ENCODE results near the gene MARCHF4.

MARCHF4 gene

DNA sequence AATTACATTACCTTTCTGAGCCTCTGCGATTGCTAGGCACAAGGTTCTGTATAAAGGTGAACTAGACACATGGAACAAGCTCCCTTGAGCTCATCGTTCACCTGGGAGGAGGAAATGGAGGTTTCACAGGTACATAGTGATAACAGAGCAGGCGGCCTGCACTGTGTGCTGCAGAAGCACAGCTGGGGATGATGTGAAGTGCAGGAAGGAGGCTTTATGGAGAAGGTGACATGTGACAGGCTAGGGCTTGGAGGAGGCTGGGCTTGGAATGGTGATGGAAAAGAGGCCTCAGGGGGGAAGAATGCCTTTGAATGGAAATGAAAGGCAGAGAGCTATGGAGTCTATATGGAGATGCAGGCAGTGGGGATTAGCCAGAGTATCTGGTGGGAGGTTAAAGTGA is 22.9 kb downstream of the MARCHF4 start:
- no peak for DNase-seq (ENCODE audit: low read depth)

DNA sequence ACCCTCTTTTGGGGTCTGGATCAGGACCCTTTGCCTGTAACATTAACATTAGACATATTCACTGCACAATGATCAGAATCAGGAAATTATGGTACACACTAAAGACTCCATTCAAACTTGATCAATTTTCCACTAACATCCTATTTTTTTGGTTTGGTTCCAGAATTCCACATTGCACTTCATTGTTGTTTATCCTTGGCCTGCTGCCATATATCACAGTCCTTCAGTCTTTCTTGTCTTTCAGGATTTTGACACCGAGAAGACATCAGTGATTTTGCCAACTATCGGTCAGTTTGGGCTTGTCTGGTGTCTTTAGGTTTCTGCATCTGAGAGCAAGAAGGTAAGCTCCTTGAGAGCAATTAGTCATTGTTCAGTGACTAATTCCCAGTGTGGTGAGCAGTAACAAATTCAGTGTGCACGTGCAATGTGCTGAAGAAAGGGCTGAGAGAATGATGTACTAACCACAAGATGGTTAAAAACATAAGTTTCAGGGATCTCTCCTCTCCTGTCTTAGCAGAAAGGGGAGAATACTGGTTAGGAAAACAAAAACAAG is 23.5 kb downstream of the MARCHF4 start:
- DNase-seq (ENCODE audit: low read depth): peak; percentile 76

DNA sequence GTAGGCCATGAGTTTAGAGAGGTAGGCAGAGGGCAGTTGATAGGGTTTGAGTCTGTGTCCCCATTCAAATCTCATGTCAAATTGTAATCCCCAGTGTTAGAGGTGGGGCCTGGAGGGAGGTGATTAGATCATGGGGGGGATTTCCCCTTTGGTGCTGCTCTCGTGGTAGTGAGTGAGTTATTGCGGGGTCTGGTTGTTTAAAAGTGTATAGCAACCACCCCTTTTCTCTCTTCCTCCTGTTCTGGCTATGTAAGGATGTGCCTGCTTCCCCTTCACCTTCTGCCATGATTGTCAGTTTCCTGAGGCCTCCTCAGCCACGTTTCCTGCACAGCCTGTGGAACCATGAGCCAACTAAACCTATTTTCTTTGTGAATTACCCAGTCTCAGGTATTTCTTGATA is 25.5 kb downstream of the MARCHF4 start:
- DNase-seq (ENCODE audit: low read depth): no peak

DNA sequence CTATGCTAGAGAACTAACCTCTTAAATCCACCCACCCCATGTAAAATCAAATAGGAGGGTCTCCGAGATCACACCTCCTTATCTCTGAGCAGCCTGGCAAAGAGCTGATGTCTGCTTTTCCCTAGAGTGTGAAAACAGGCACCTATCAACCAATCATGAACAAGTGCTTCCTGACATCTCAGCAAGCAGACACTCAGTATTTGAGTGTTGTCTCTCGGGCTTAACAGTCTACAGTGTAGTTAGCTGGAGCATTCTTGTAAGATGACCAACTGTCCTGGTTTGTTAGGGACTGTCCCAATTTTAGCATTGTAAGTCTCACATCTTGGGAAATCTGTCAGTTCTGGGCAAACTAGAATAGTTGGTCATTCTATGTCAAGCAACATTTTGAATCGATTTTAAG is 26.4 kb downstream of the MARCHF4 start:
- no peak for DNase-seq (ENCODE audit: low read depth)

DNA sequence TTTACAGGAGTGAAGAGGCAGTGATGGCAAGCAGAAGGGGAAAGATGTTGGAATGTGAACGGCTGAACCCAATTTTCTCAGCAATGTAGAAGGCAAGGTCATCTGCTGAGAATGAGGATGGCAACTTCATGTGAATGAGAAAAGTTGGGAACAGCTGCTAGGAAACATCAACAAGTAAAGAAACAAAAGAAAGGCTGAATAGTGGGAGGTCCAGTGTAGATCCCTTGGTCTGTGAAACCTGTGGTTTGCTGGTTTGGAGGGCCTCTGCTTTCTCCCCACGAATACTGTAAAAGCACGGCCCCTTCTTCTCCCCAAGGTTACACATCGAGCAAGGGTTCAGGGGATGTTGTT is 27.4 kb downstream of the MARCHF4 start:
- no peak for DNase-seq (ENCODE audit: low read depth)

DNA sequence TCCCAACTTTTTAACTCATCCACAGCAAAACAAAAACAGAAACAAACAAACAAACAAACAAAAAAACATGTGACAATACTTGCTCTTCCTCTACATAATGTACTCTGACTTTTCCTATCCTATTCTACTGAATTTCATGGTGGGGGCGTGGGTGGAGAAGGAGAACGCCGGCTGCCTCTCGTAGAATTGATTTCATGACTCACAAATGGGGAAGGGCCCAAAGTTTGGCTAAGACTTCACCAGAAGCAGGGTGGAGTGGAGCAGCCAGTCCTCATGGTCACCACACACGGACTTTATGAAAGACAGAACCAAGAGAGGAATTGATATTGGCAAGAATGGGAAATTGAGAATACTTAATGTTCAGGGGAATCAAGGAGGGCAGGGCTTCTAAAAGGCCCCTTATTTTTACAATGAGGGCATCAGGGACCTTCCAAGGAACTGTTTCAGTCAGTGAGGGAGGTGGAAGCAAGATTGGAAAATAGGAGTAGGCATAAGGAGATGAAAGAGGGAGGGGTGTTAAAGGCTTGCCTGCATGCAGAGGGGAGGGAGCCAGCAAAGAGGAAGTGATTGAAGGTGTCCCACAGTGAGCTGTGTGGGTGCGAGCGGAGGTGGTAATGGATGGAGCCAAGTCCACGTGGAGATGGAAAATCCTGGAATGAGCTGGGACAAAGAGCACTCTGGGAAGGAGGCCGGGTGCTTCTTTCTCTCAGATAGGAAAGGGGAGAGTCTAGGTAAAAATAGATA is 27.9 kb downstream of the MARCHF4 start:
- DNase-seq (ENCODE audit: low read depth): no peak

DNA sequence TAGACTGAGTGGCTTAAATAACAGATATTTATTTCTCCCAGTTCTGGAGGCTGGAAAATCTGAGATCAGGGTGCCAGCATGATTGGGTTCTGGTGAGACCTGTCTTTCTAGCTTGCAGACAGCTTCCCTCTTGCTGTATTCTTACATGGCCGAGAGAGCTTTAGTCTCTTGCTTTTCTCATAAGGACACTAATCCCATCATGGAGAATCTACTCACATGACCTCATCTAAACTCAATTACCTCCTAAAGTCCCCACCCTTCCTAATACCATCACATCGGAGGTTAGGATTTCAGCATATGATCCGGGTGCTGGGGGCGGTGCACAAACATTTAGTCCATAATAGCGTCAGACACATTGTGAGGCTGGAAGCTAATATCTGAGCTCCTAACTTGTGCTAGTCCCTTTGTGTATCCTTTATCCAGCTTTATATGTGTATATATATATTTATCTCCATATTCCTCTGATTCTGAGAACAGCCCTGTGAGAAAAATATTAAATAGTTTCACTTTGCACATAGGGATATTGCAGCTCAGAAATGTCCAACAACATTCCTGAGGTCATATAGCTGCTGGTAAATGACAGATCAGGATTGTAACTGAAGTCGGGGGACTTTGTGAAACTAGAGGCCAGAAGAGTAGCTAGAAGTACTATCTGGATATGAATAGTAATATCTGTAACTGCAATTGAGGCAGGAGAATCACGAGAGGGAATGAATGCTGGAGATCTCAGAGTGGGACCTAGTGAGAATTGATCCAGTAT is 28.9 kb downstream of the MARCHF4 start:
- DNase-seq (ENCODE audit: low read depth): no peak

DNA sequence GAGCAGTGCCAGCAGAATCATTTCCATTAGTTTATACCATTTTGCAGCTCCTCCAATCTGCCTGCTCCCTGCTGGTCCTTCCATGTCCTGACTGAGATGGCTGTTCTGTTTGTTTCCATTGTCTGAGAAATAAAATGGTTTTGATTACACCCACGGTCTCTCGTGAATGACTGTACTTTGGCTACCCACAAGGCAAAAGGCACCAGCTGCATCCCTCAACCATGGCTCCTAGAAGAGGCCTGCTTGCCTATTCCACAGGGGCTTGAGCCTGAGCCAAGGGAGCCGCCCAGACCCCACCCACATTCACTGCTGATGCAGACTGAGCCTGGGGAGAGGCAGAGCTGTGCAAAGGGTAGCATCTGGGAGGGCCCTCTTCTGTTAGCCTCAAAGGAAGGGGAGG is 31.2 kb downstream of the MARCHF4 start:
- DNase-seq (ENCODE audit: low read depth): no peak

DNA sequence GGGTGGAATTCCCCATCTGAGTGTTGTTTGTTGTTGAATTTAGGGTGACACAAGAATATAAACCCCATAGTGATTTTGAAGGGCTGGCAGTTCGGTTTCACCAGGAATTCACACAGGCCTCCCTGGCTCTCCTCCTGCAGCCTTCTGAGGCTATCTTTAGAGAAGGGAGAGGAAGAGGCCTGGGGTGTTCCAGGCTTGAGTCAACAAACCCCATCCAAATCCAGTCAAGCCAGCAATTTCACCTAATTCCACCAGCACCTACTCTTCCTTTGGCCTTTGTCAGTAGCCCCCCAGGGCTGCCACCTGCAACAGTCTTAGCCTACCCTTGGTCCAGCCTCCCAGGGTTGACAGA is 32.0 kb downstream of the MARCHF4 start:
- DNase-seq (ENCODE audit: low read depth): no peak

DNA sequence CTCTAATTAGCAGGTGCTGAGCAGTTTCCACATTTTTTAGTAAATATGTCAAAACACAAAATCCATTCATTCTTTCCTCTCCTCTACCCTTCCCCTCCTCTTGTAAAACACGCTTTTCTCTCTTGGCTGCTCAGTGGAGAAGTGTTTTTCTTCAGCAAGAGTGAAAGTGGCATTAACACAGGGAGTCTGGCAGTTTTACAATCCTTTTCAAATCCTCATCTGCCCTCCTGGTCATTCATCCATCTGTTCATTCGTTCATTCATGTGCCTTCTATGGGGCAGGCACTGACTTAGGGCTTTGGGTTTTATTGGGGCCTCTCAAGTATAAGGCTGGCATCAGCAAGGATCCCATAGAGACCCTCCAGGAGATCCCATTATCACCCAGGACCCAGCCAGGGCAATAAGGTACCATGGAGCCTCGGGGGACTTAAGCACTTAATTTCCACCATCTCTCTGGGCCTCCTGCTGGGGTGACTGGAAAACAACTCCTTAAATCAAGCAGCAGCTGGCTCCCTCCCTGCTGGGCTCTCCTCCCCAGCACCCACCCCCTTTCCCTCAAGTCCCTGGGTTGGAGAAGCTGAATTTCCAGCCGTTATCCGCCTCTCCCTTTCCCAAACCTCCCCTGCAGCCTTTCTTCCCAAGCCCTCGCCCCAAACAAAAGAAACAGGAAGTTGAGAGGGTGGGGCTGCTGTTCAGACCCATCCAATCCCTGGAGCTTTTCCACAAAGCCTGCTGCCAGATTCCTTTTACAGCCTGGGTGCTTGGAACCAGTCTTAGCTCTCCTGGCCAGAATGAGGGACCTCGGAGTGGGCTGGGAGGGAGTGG is 32.6 kb downstream of the MARCHF4 start:
- no peak for DNase-seq (ENCODE audit: low read depth)

DNA sequence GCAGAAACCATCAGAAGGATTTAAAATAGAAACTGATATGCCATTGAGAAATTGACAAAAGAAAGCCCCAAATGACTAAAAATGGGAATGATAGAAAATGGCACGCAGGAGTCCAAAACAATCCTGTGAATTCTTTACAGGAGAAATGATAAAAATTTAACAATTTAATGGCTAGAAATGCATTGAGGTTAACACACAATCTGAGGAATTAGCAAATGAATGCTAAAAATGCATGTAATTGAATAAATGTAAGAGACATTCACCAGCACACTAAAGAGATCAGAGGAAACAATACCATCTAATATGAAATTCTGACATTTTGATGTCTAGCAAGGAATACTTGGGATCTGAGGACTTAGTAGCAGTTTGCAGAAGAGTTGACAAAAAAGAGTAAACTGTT is 37.0 kb downstream of the MARCHF4 start:
- no peak for DNase-seq (ENCODE audit: low read depth)

DNA sequence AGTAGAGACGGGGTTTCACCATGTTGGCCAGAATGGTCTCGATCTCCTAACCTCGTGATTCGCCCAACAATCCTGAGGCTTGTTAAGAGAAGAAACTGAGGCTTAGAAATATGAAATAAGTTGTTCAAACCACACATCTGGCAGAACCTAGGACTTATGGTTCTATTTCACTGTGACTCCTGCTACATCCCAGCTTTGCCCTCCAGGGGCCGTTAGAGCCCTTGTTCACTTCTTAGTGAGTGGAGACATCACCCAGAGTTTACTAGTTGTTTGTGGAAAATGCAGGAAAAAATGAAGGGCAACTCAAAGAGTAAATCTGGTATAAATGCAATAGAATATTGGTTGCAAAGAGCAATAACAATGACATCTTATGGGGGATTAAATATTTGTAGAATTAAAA is 43.9 kb downstream of the MARCHF4 start:
- DNase-seq (ENCODE audit: low read depth): no peak

DNA sequence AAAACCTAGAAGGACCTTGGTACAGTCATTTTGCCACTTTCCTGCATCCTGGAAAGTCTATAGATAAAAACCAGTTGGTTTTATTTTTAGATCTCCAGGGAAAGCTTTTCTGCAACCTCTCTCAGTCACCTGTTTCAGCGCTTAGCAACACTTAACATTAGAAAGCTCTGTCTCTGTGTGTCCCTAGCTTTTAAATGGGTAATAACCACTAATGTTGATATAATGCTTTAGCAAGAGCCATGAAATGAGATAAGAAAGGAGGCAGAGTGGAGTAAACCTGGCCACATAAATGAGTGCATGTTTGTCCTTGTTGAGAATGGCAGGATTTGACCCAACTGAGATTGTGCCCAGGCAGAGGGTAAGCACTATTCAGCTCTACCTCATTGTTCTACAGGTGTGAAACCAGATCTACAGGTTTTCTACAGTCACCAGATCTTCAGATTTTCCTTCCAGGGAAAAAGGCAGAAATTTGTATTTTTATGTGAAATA is 44.8 kb downstream of the MARCHF4 start:
- DNase-seq (ENCODE audit: low read depth): no peak
